ENCODE data around the gene BUB1B. TPM values are rescaled to one million over a fixed set of nuclear protein-coding genes. Genes with fewer than 3 reads are reported as not detected.
"Not testable (repeated sequence)": the region's sequence is repeated elsewhere in the genome, so short reads cannot be mapped to it uniquely, and the experiment has no call there.

Gene BUB1B
- total RNA-seq, 1 experiment from 2014 or later: 69.5 TPM

GRCh38 chr15:40135846-40136450 lies 24.9 kb upstream of the BUB1B start:
- DNase-seq (ENCODE audit: low read depth): not testable (repeated sequence)

GRCh38 chr15:40136470-40137302 lies 24.2 kb upstream of the BUB1B start:
- DNase-seq (ENCODE audit: low read depth): no peak

- no peak for DNase-seq (ENCODE audit: low read depth)
Measured at GRCh38 chr15:40137303-40138200, 23.3 kb upstream of the BUB1B start.

GRCh38 chr15:40138201-40138570 lies 22.7 kb upstream of the BUB1B start:
- not testable (repeated sequence) for DNase-seq (ENCODE audit: low read depth)

GRCh38 chr15:40142428-40142827 lies 18.4 kb upstream of the BUB1B start:
- no peak for DNase-seq (ENCODE audit: low read depth)

- peak; percentile 52 for DNase-seq (ENCODE audit: low read depth)
Measured at GRCh38 chr15:40146037-40146436, 14.8 kb upstream of the BUB1B start.

GRCh38 chr15:40149339-40149738 lies 11.5 kb upstream of the BUB1B start:
- no peak for DNase-seq (ENCODE audit: low read depth)

- DNase-seq (ENCODE audit: low read depth): peak; percentile 87
Measured at GRCh38 chr15:40150163-40150925, 10.5 kb upstream of the BUB1B start.

- no peak for DNase-seq (ENCODE audit: low read depth)
Measured at GRCh38 chr15:40151499-40151898, 9.4 kb upstream of the BUB1B start.

- DNase-seq (ENCODE audit: low read depth): no peak
Measured at GRCh38 chr15:40151991-40152390, 8.9 kb upstream of the BUB1B start.

GRCh38 chr15:40154821-40155220 lies 6.0 kb upstream of the BUB1B start:
- DNase-seq (ENCODE audit: low read depth): not testable (repeated sequence)

GRCh38 chr15:40155270-40155910 lies 5.5 kb upstream of the BUB1B start:
- DNase-seq (ENCODE audit: low read depth): no peak

GRCh38 chr15:40157778-40158447 lies 3.0 kb upstream of the BUB1B start:
- DNase-seq (ENCODE audit: low read depth): no peak

GRCh38 chr15:40160021-40160420 lies 848 bp upstream of the BUB1B start:
- no peak for DNase-seq (ENCODE audit: low read depth)

GRCh38 chr15:40161693-40162391 lies 973 bp downstream of the BUB1B start:
- peak; percentile 11 for DNase-seq (ENCODE audit: low read depth)

GRCh38 chr15:40162552-40162951 lies 1.7 kb downstream of the BUB1B start:
- no peak for DNase-seq (ENCODE audit: low read depth)

- DNase-seq (ENCODE audit: low read depth): no peak
Measured at GRCh38 chr15:40163657-40164416, 3.0 kb downstream of the BUB1B start.

- not testable (repeated sequence) for DNase-seq (ENCODE audit: low read depth)
Measured at GRCh38 chr15:40167374-40167773, 6.5 kb downstream of the BUB1B start.

- DNase-seq (ENCODE audit: low read depth): no peak
Measured at GRCh38 chr15:40175160-40175559, 14.3 kb downstream of the BUB1B start.

Data from HT1080 (cell line).